ENCODE measurements around the gene CDKL1.
A peak's percentile ranks its signal among the peaks of the same experiment; 100 is the strongest.
"Not testable (repeated sequence)": the region's sequence is repeated elsewhere in the genome, so short reads cannot be mapped to it uniquely, and the experiment has no call there.

CDKL1 gene

GRCh38 chr14:50387548-50387947 lies 9.1 kb downstream of the CDKL1 start:
- no peak for DNase-seq (ENCODE audit: low spot score)

GRCh38 chr14:50383618-50384225 lies 13.0 kb downstream of the CDKL1 start:
- DNase-seq (ENCODE audit: low spot score), result no peak

- DNase-seq (ENCODE audit: low spot score), result no peak
Measured at GRCh38 chr14:50381823-50382287, 14.8 kb downstream of the CDKL1 start.

GRCh38 chr14:50381008-50381407 lies 15.7 kb downstream of the CDKL1 start:
- no peak for DNase-seq (ENCODE audit: low spot score)

GRCh38 chr14:50380455-50380854 lies 16.2 kb downstream of the CDKL1 start:
- DNase-seq (ENCODE audit: low spot score), result no peak

GRCh38 chr14:50379563-50379962 lies 17.1 kb downstream of the CDKL1 start:
- no peak for DNase-seq (ENCODE audit: low spot score)

GRCh38 chr14:50377550-50378085 lies 19.1 kb downstream of the CDKL1 start:
- no peak for DNase-seq (ENCODE audit: low spot score)

- DNase-seq (ENCODE audit: low spot score), result no peak
Measured at GRCh38 chr14:50375760-50376159, 20.9 kb downstream of the CDKL1 start.

GRCh38 chr14:50373959-50374358 lies 22.7 kb downstream of the CDKL1 start:
- DNase-seq (ENCODE audit: low spot score), result no peak

GRCh38 chr14:50371546-50371945 lies 25.1 kb downstream of the CDKL1 start:
- DNase-seq (ENCODE audit: low spot score), result no peak

- peak; percentile 8 for DNase-seq (ENCODE audit: low spot score)
Measured at GRCh38 chr14:50366589-50366988, 30.1 kb downstream of the CDKL1 start.

GRCh38 chr14:50366115-50366514 lies 30.6 kb downstream of the CDKL1 start:
- no peak for DNase-seq (ENCODE audit: low spot score)

- not testable (repeated sequence) for DNase-seq (ENCODE audit: low spot score)
Measured at GRCh38 chr14:50365572-50365971, 31.1 kb downstream of the CDKL1 start.

GRCh38 chr14:50364792-50365191 lies 31.9 kb downstream of the CDKL1 start:
- no peak for DNase-seq (ENCODE audit: low spot score)

GRCh38 chr14:50363714-50364111 lies 33.0 kb downstream of the CDKL1 start:
- peak; percentile 70 for DNase-seq (ENCODE audit: low spot score)

GRCh38 chr14:50362764-50363713 lies 33.6 kb downstream of the CDKL1 start:
- DNase-seq (ENCODE audit: low spot score), result peak; percentile 30

GRCh38 chr14:50361473-50362403 lies 34.9 kb downstream of the CDKL1 start:
- not testable (repeated sequence) for DNase-seq (ENCODE audit: low spot score)

GRCh38 chr14:50360851-50361250 lies 35.8 kb downstream of the CDKL1 start:
- DNase-seq (ENCODE audit: low spot score), result no peak

GRCh38 chr14:50360093-50360492 lies 36.6 kb downstream of the CDKL1 start:
- DNase-seq (ENCODE audit: low spot score), result no peak

- DNase-seq (ENCODE audit: low spot score), result no peak
Measured at GRCh38 chr14:50359631-50360030, 37.0 kb downstream of the CDKL1 start.

GRCh38 chr14:50357753-50358395 lies 38.8 kb downstream of the CDKL1 start:
- no peak for DNase-seq (ENCODE audit: low spot score)
